Measurements from ENCODE around the gene MAP3K3. TPM values are rescaled to one million over a fixed set of nuclear protein-coding genes. Genes with fewer than 3 reads are reported as not detected.

The MAP3K3 gene
- total RNA-seq, 1 experiment from 2014 or later, result 24.3 TPM

GRCh38 chr17:63714550-63715277 lies 92.5 kb downstream of the MAP3K3 start:
- Histone ChIP-seq H4K5ac (ENCODE audit: insufficient read length, low read depth, low read length) (no peak overlapping the region), H3K27ac (ENCODE audit: insufficient read length, low read depth, low read length) (no peak overlapping the region), H3K9ac (ENCODE audit: extremely low read depth, insufficient read length, low read length) (no peak overlapping the region), H3K79me1 (ENCODE audit: insufficient read depth, low read depth, low read length, poor library complexity, severe bottlenecking) (no peaks in the 10 kb centered on the region), H4K8ac (replicated peaks; ENCODE audit: insufficient read length, low read depth, low read length) (no peak overlapping the region), H3K4me2 (ENCODE audit: insufficient read depth, insufficient read length, low read length) (no peak overlapping the region), H3T11ph (ENCODE audit: low read length) (no peak overlapping the region), H3K9me3 (ENCODE audit: control insufficient read depth, low read depth, low read length) (no peaks in the 10 kb centered on the region), H2AFZ (ENCODE audit: low read length) (no peak overlapping the region), H2BK20ac (ENCODE audit: low read depth, low read length, poor library complexity, severe bottlenecking) (no peak overlapping the region), H4K91ac (ENCODE audit: insufficient read length, low read depth, low read length) (no peak overlapping the region), H3K56ac (ENCODE audit: insufficient read length, low read depth, low read length) (no peak overlapping the region), H3K27me3 (ENCODE audit: insufficient read depth, low read length) (no peaks in the 10 kb centered on the region), H2BK15ac (ENCODE audit: low read depth, low read length) (no peak overlapping the region), H3K4me1 (ENCODE audit: insufficient read depth, low read length) (no peaks in the 10 kb centered on the region), H3K18ac (ENCODE audit: insufficient read length, low read depth, low read length) (no peak overlapping the region), H3K14ac (ENCODE audit: insufficient read depth, low read length) (no peak overlapping the region; the same call in 1 of the 2 replicates), H4K20me1 (ENCODE audit: control insufficient read depth, insufficient read depth, insufficient read length) (no peaks in the 10 kb centered on the region), H2AK5ac (ENCODE audit: insufficient read length, low read length) (no peak overlapping the region), H3K23ac (ENCODE audit: insufficient read length, low read depth, low read length) (no peak overlapping the region), H3K4ac (ENCODE audit: low read depth, low read length) (no peak overlapping the region), H2BK12ac (ENCODE audit: insufficient read length, low read depth, low read length) (no peak overlapping the region), H2BK5ac (ENCODE audit: insufficient read length, low read length) (no peak overlapping the region), H3K79me2 (ENCODE audit: insufficient read depth, low read length) (no peaks in the 10 kb centered on the region), H2BK120ac (ENCODE audit: low read depth, low read length, poor library complexity, severe bottlenecking) (no peak overlapping the region), H3K23me2 (ENCODE audit: insufficient read length, low read depth, low read length, poor library complexity, severe bottlenecking) (no peaks in the 10 kb centered on the region)
- Mint-ChIP-seq H3K4me1 (no peaks in the 10 kb centered on the region), H3K27ac (no peak overlapping the region; a peak in 1 of 7 replicates), H3K27me3 (ENCODE audit: low read depth) (no peaks in the 10 kb centered on the region), H3K9me3 (no peaks in the 10 kb centered on the region), H3K4me3 (no peak overlapping the region), H3K36me3 (ENCODE audit: insufficient read depth in 1 of 3, low read depth in 3 of 3) (peaks cover 0 to 30% (median 28%) of the 10 kb centered on the region in 3 experiments; a peak in 5 of 7 replicates)
- TF ChIP-seq CTCF (conservative IDR thresholded peaks at IDR 0.05), result no peak
- no CpG with 5 or more reads among the region's 10 CpGs for WGBS (ENCODE audit: extremely low coverage, insufficient read length, low lambda C conversion rate)
- no peak for DNase-seq
